Thyroid gland (tissue), 4 donors: Measurements from ENCODE around the gene PKP2.

Experiments
- POLR2A ChIP-seq, 2 donors: fragments of 450-650 bp; IDR thresholded peaks; one replicate each; pipeline ENCODE4 v1.6.1; 2017; ENCODE audit warnings: antibody characterized with exemption in 2 of 2, mild to moderate bottlenecking in 2 of 2, moderate library complexity in 1 of 2
- TF ChIP-seq, protein P1 (sequence below), 6 experiments: fragments of 200-600 bp in 3 of 6; fragments of 450-650 bp in 3 of 6; sonication (generic) in 3 of 6; IDR thresholded peaks; one replicate each; pipeline ENCODE4 v1.5.1; 2016 to 2019; ENCODE audit warnings: antibody characterized with exemption in 6 of 6, mild to moderate bottlenecking in 2 of 6, inconsistent platforms in 1 of 6, moderate library complexity in 1 of 6

DNA sequence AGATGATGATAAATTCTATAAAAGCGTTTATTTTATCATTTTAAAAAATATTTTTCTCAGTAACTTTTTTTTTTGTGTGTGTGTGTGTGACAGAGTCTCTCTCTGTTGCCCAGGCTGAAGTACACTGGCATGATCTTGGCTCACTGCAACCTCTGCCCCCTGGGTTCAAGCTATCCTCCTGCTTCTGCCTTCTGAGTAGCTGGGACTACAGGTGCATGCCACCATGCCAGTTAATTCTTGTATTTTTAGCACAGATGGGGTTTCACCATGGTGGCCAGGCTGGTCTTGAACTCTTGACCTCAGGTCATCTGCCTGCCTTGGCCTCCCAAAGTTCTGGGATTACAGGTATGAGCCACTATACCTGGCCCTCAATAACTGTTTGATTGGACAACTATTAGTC lies 37.2 kb downstream of the PKP2 start:
- TF ChIP-seq, protein P1, sequence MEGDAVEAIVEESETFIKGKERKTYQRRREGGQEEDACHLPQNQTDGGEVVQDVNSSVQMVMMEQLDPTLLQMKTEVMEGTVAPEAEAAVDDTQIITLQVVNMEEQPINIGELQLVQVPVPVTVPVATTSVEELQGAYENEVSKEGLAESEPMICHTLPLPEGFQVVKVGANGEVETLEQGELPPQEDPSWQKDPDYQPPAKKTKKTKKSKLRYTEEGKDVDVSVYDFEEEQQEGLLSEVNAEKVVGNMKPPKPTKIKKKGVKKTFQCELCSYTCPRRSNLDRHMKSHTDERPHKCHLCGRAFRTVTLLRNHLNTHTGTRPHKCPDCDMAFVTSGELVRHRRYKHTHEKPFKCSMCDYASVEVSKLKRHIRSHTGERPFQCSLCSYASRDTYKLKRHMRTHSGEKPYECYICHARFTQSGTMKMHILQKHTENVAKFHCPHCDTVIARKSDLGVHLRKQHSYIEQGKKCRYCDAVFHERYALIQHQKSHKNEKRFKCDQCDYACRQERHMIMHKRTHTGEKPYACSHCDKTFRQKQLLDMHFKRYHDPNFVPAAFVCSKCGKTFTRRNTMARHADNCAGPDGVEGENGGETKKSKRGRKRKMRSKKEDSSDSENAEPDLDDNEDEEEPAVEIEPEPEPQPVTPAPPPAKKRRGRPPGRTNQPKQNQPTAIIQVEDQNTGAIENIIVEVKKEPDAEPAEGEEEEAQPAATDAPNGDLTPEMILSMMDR (IDR thresholded peaks at IDR 0.05) = no peak
- no peak for TF ChIP-seq POLR2A (IDR thresholded peaks at IDR 0.05)
